Activated CD4-positive, alpha-beta memory T cell treated with anti-CD3 and anti-CD28 coated beads for 36 hours (primary cell): ENCODE data around the gene RAB29. TPM values are rescaled to one million over a fixed set of nuclear protein-coding genes. Genes with fewer than 3 reads are reported as not detected.
A peak's percentile ranks its signal among the peaks of the same experiment; 100 is the strongest.

Experiments used
- CTCF ChIA-PET: fragments of 350-600 bp; sonication (Branson Sonifier 250); formaldehyde crosslinking; loops from one replicate; lab custom pipeline; 2021; ENCODE audit warnings: antibody characterized with exemption, inconsistent platforms; lab: Charles Lee
- POLR2A ChIA-PET: fragments of 350-600 bp; sonication (Branson Sonifier 250); formaldehyde crosslinking; loops from one replicate; lab custom pipeline; 2021; ENCODE audit warnings: antibody characterized with exemption; lab: Charles Lee
- DNase-seq: peaks from one replicate; pipeline ENCODE4 v3.0.0-alpha.2; 2020
- H3K27ac Mint-ChIP-seq: one replicate; pipeline ENCODE4 v1.8.0; 2021; ENCODE audit warnings: mixed read lengths
- H3K27me3 Mint-ChIP-seq: one replicate; pipeline ENCODE4 v1.8.0; 2021; ENCODE audit warnings: mixed read lengths
- H3K36me3 Mint-ChIP-seq: one replicate; pipeline ENCODE4 v1.8.0; 2021; ENCODE audit warnings: mixed read lengths
- H3K4me1 Mint-ChIP-seq: one replicate; pipeline ENCODE4 v1.8.0; 2021; ENCODE audit warnings: low read depth, mixed read lengths
- H3K4me3 Mint-ChIP-seq: one replicate; pipeline ENCODE4 v1.8.0; 2021; ENCODE audit warnings: mild to moderate bottlenecking, mixed read lengths
- H3K9me3 Mint-ChIP-seq: one replicate; pipeline ENCODE4 v1.8.0; 2021; ENCODE audit warnings: mixed read lengths
- intact Hi-C: fragments of 100-400 bp; cut with micrococcal nuclease; formaldehyde crosslinking; loops from one replicate; pipeline ENCODE4 v1.15.1; 2023
- total RNA-seq, 2 experiments: library from RNA; stranded (reverse); gene quantifications; one replicate each; pipeline ENCODE4 v1.2.3, GENCODE V29; 2021

RAB29 gene
- total RNA-seq, 2 experiments from 2014 or later, result 31.5 to 31.6 TPM

DNA sequence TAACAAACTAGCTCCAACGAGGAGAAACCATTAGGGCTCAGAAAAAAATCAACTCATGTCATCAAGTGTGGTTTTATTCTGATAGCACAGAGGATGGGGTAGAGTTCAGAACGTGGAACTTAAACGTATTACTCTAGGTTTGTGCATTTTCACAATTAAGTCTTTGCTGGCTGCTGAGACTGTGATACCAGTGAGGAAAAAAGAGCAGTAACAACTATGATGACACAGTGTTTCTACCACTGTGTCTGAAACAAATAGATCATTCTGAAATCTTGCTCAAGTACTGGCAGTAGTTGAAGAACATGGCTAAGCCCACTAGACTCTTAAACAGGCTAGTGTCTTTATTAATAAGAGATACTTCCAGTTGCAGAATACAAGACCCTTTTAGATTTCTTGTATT lies 56.3 kb downstream of the RAB29 start:
- H3K27ac Mint-ChIP-seq, result peak overlapping the region; percentile 61
- ChIA-PET CTCF (interaction anchor here (0.8 kb wide), 1 partner anchor 59 kb away, joined by 3 read pairs; no protein-coding TSS in a partner anchor), POLR2A (interaction anchor here (1.6 kb wide), 1 partner anchor 8 kb away, joined by 3 read pairs; no protein-coding TSS in a partner anchor)
- H3K4me3 Mint-ChIP-seq, result no peak overlapping the region
- intact Hi-C loops, result loop anchor here (2.0 kb wide), 2 partner anchors 30 to 56 kb away; partner anchors contain the start of gene RAB29
- H3K9me3 Mint-ChIP-seq, result no peaks in the 10 kb centered on the region
- peaks cover 55% of the 10 kb centered on the region for H3K36me3 Mint-ChIP-seq
- DNase-seq, result no peak
- no peaks in the 10 kb centered on the region for H3K27me3 Mint-ChIP-seq
- H3K4me1 Mint-ChIP-seq, result peaks cover 30% of the 10 kb centered on the region

Other genes with a start within 250 kb of the RAB29 start
- 10 to 100 TPM; 60.7 to 65.8 TPM for gene ELK4, start 143.5 kb downstream of the RAB29 start, total RNA-seq
- under 1 TPM; 0.55 to 0.56 TPM for gene SLC45A3, start 95.0 kb downstream of the RAB29 start, total RNA-seq
- gene NUCKS1, start 25.3 kb downstream of the RAB29 start, total RNA-seq, result 100 to 1,000 TPM; 149 to 202 TPM
- gene SLC41A1, start 37.7 kb upstream of the RAB29 start, total RNA-seq, result 10 to 100 TPM; 34.9 to 35.0 TPM
- under 1 TPM; 0.29 to 0.55 TPM for gene PM20D1, start 74.7 kb upstream of the RAB29 start, total RNA-seq
- not detected for gene SLC26A9, start 168.0 kb upstream of the RAB29 start, total RNA-seq
- not detected for gene RAB7B, start 227.9 kb upstream of the RAB29 start, total RNA-seq
- gene CTSE, start 248.4 kb upstream of the RAB29 start, total RNA-seq, result not detected